ENCODE results near the gene GPR17.

DNA sequence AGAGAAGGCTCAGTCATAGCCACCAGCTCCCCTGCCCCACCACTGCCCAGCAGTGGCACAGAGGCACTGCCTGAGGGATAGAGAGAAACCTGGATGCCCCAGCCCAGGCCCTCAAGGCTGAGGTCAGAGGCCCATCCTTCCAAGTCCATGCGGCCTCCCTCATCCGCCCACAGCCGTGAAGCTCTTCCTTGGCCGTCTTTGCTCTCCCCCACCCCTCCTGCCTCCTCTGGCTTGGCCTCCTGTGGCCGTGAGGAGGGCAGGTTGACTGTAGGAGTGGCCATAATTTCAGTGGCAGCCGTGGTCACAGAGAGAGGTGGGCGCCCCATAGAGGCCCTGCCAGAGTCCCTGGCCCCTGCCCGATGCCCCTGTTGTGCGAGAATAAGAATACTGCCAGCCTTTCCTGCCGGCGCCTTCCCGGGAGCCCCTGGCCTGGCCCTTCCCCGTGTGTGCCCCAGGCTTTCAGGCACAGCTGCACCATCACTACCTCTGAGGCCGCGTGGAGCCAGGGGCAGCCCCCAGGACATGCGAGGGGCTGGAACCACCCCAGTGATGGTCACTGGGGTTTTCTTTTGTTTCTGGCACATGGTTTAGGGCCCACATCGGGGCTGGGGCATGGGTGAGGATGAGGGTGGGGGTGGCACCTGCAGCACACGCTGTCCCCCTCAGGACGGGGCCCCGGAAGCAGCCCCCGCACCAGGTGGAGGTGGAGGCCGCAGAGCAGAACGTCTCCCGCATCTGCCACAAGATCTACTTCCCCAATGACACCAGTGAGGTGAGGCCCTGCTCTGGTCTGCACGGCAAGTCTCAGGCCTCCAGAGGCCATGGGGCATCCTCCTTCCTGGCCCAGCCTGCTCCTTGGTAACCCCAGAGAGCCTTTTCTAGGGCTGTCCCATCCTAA lies 13.1 kb upstream of the GPR17 start:
- TF ChIP-seq, protein P1, sequence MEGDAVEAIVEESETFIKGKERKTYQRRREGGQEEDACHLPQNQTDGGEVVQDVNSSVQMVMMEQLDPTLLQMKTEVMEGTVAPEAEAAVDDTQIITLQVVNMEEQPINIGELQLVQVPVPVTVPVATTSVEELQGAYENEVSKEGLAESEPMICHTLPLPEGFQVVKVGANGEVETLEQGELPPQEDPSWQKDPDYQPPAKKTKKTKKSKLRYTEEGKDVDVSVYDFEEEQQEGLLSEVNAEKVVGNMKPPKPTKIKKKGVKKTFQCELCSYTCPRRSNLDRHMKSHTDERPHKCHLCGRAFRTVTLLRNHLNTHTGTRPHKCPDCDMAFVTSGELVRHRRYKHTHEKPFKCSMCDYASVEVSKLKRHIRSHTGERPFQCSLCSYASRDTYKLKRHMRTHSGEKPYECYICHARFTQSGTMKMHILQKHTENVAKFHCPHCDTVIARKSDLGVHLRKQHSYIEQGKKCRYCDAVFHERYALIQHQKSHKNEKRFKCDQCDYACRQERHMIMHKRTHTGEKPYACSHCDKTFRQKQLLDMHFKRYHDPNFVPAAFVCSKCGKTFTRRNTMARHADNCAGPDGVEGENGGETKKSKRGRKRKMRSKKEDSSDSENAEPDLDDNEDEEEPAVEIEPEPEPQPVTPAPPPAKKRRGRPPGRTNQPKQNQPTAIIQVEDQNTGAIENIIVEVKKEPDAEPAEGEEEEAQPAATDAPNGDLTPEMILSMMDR (IDR thresholded peaks at IDR 0.05; ENCODE audit: low read depth, low read length) = no peak
- TF ChIP-seq EZH2phosphoT487 (IDR thresholded peaks at IDR 0.05; ENCODE audit: low read depth) = no peak

Data from OCI-LY3 (cell line).